K562 (cell line): ENCODE data around the gene GALNT18. TPM values are rescaled to one million over a fixed set of nuclear protein-coding genes. Genes with fewer than 3 reads are reported as not detected.

Source experiments
- ATAC-seq: fragments of 200-7000 bp; cut with Tn5 transposase; 3 replicates; pipeline ENCODE4 v1.9.1; 2020; ENCODE audit warnings: moderate library complexity
- BruUV-seq: library from RNA; stranded (reverse); fragments of 400-500 nt; replicated peaks from 2 replicates; lab custom pipeline; 2021; lab: Mats Ljungman, UMichigan
- CTCF ChIA-PET: fragments of 300-600 bp; formaldehyde crosslinking; extraction: SDS; loops from one replicate; lab custom pipeline; 2021; ENCODE audit warnings: low intra/inter-chr PET ratio; lab: Yijun Ruan, JAX
- POLR2A ChIA-PET: fragments of 300-600, 350-650 bp; sonication (Branson Sonifier 250); formaldehyde crosslinking; extraction: SDS; loops from one replicate; lab custom pipeline; 2021; ENCODE audit warnings: antibody characterized with exemption, inconsistent platforms; lab: Yijun Ruan, JAX
- DNase-seq, 4 experiments: peaks; one replicate each; pipeline versions ENCODE4 v3.0.0 to v3.0.0-alpha.2; 2011 to 2018; ENCODE audit warnings: low spot score in 3 of 4, mixed read lengths in 3 of 4; ENCODE audit errors: extremely low read depth in 1 of 4
- FAIRE-seq: peaks from 2 replicates; lab custom pipeline; 2011; peaks lifted over from hg19 to GRCh38; lab: Jason Lieb, UNC
- H2AFZ ChIP-seq: 2 replicates; pipeline ENCODE4 v1.6.0; 2011; ENCODE audit warnings: low read depth, low read length, control low read depth, inconsistent platforms
- H3K27ac ChIP-seq: fragments of 200-600 bp; 3 replicates; pipeline ENCODE4 v1.8.0; 2011; ENCODE audit warnings: low read depth, mild to moderate bottlenecking, control low read depth, inconsistent platforms, low read length, moderate library complexity, mixed read lengths; ENCODE audit errors: extremely low read depth
- H3K27me3 ChIP-seq, 2 experiments: fragments of 300-600 bp in 1 of 2; 2 replicates in 1 of 2; 3 replicates in 1 of 2; pipeline versions ENCODE4 v1.6.0 to v1.8.0; 2011; ENCODE audit warnings: inconsistent platforms in 2 of 2, low read length in 2 of 2, mild to moderate bottlenecking in 1 of 2, mixed read lengths in 1 of 2, moderate library complexity in 1 of 2; ENCODE audit not compliant: control insufficient read depth in 2 of 2, insufficient read depth in 2 of 2
- H3K36me3 ChIP-seq: fragments of 300-600 bp; 3 replicates; pipeline ENCODE4 v1.8.0; 2011; ENCODE audit warnings: mild to moderate bottlenecking, low read length, inconsistent platforms; ENCODE audit not compliant: control insufficient read depth, insufficient read depth
- H3K4me1 ChIP-seq, 2 experiments: fragments of 200-600 bp in 1 of 2; replicated peaks in 1 of 2; 2 replicates in 1 of 2; 3 replicates in 1 of 2; pipeline versions ENCODE4 v1.5.1 to v1.8.0; 2011; ENCODE audit warnings: inconsistent platforms in 2 of 2, low read length in 2 of 2, mild to moderate bottlenecking in 1 of 2, mixed read lengths in 1 of 2, moderate library complexity in 1 of 2; ENCODE audit not compliant: control insufficient read depth in 2 of 2, insufficient read depth in 2 of 2
- H3K4me2 ChIP-seq: 2 replicates; pipeline ENCODE4 v1.6.1; 2011; ENCODE audit warnings: low read length, control low read depth, inconsistent platforms, mixed read lengths; ENCODE audit not compliant: insufficient read depth
- H3K4me3 ChIP-seq: fragments of 200-600 bp; sonication (generic), shearing (Covaris generic); 2 replicates; pipeline ENCODE4 v1.5.1; 2016; ENCODE audit warnings: control low read depth, inconsistent platforms
- H3K79me2 ChIP-seq: fragments of 200-600 bp; 3 replicates; pipeline ENCODE4 v1.8.0; 2011; ENCODE audit warnings: low read length, inconsistent platforms; ENCODE audit not compliant: control insufficient read depth, insufficient read depth
- H3K9ac ChIP-seq, 2 experiments: 2 replicates each; pipeline versions ENCODE4 v1.6.0 to v1.6.1; 2011; ENCODE audit warnings: low read depth in 2 of 2, low read length in 2 of 2, control low read depth in 1 of 2, inconsistent platforms in 1 of 2, mild to moderate bottlenecking in 1 of 2, mixed read lengths in 1 of 2; ENCODE audit not compliant: insufficient read depth in 1 of 2
- H3K9me1 ChIP-seq: one replicate; pipeline ENCODE4 v1.6.0; 2011; ENCODE audit warnings: inconsistent platforms, mild to moderate bottlenecking, low read length, moderate library complexity; ENCODE audit not compliant: control insufficient read depth, insufficient read depth
- H3K9me3 ChIP-seq: replicated peaks from 2 replicates; pipeline ENCODE4 v1.5.1; 2011; ENCODE audit warnings: low read depth, low read length, inconsistent platforms; ENCODE audit not compliant: control insufficient read depth, insufficient read depth
- H4K20me1 ChIP-seq: replicated peaks from 2 replicates; pipeline ENCODE4 v1.6.1; 2011; ENCODE audit warnings: low read length, inconsistent platforms, mixed read lengths; ENCODE audit not compliant: control insufficient read depth, insufficient read depth
- CBX8 ChIP-seq: fragments of 200-600 bp; sonication (generic); IDR thresholded peaks from 2 replicates; pipeline ENCODE4 v1.6.1; 2012; ENCODE audit warnings: borderline replicate concordance, mixed run types, low read depth, mild to moderate bottlenecking, moderate library complexity, mixed read lengths, low read length, control low read depth, inconsistent platforms; ENCODE audit not compliant: poor library complexity, severe bottlenecking; ENCODE audit errors: extremely low read depth
- EZH2 ChIP-seq: IDR thresholded peaks from 2 replicates; pipeline ENCODE4 v1.6.1; 2012; ENCODE audit warnings: low read depth, mild to moderate bottlenecking, inconsistent platforms, low read length, borderline replicate concordance
- FUS ChIP-seq: fragments of 200-400 bp; formaldehyde crosslinking; optimal IDR thresholded peaks from 2 replicates; pipeline ENCODE3; 2017; ENCODE audit warnings: low read depth, low read length
- ILF3 ChIP-seq: fragments of 450-650 bp; IDR thresholded peaks from 2 replicates; pipeline ENCODE4 v1.6.1; 2018; ENCODE audit warnings: antibody characterized with exemption, mild to moderate bottlenecking, moderate library complexity, borderline replicate concordance
- NELFE ChIP-seq: IDR thresholded peaks from 2 replicates; pipeline ENCODE4 v1.6.1; 2011; ENCODE audit warnings: mild to moderate bottlenecking; ENCODE audit not compliant: insufficient read depth, insufficient read length
- TAF9B ChIP-seq: fragments of 450-650 bp; IDR thresholded peaks from 2 replicates; pipeline ENCODE4 v1.6.1; 2018; ENCODE audit warnings: mild to moderate bottlenecking; ENCODE audit not compliant: partially characterized antibody
- U2AF1 ChIP-seq: fragments of 200-400 bp; formaldehyde crosslinking; optimal IDR thresholded peaks from 2 replicates; pipeline ENCODE3; 2017; ENCODE audit warnings: mild to moderate bottlenecking, low read depth, low read length, moderate library complexity
- ZNF217 ChIP-seq: sonication (generic); formaldehyde crosslinking; IDR thresholded peaks from 2 replicates; pipeline ENCODE4 v1.8.0; 2022; ENCODE audit warnings: mild to moderate bottlenecking, missing genetic modification reagents
- ZNF239 ChIP-seq: fragments of 250-450 bp; sonication (Bioruptor Pico); IDR thresholded peaks from 2 replicates; pipeline ENCODE4 v1.4.0; 2020; ENCODE audit warnings: mild to moderate bottlenecking
- WGBS: fragments of 100-300 bp; shearing (Covaris generic); methylation state at CpG from one replicate; pipeline ENCODE4 v1.1.6; 2016; ENCODE audit warnings: low coverage, mixed read lengths; ENCODE audit not compliant: insufficient coverage; ENCODE audit errors: missing lambda C conversion rate; 5-methylcytosine and 5-hydroxymethylcytosine counted together
- in situ Hi-C: fragments of 300-500 bp; cut with MboI; formaldehyde crosslinking; loops from 4 replicates; pipeline ENCODE4 v1.15.0; 2018; ENCODE audit warnings: inconsistent platforms, mixed read lengths
- intact Hi-C: fragments of 100-400 bp; cut with micrococcal nuclease; formaldehyde crosslinking; loops from 2 replicates; pipeline ENCODE4 v1.14.2; 2022
- polyA plus RNA-seq, 8 experiments: library from polyadenylated mRNA; depleted of rRNA in 4 of 8; stranded (reverse) in 5 of 8; unstranded in 3 of 8; fragments of >200 nt; fragmentation: Nextera tagmentation in 2 of 8; fragmentation: Illumina TruSeq in 1 of 8; extraction: Ambion mirVana in 2 of 8; extraction: Trizol in 1 of 8; gene quantifications; 2 replicates each; pipeline versions ENCODE4 v1.2.1 to v1.2.3, GENCODE V29; 2011 to 2014; ENCODE audit warnings: inconsistent platforms in 1 of 8, missing spikeins in 1 of 8
- total RNA-seq, 7 experiments: library from RNA; depleted of rRNA in 6 of 7; stranded (reverse); fragments of >200 nt in 6 of 7; fragmentation: Illumina TruSeq in 2 of 7; extraction: Trizol in 2 of 7; gene quantifications; 2 replicates each; pipeline versions ENCODE4 v1.2.1 to v1.2.3, GENCODE V29; 2011 to 2021; ENCODE audit warnings: low replicate concordance in 1 of 7

Gene GALNT18
- total and polyA plus RNA-seq, 9 of the 15 experiments (the other 6 are each of a cell fraction or from before 2014, with no cell fraction given): not detected

DNA sequence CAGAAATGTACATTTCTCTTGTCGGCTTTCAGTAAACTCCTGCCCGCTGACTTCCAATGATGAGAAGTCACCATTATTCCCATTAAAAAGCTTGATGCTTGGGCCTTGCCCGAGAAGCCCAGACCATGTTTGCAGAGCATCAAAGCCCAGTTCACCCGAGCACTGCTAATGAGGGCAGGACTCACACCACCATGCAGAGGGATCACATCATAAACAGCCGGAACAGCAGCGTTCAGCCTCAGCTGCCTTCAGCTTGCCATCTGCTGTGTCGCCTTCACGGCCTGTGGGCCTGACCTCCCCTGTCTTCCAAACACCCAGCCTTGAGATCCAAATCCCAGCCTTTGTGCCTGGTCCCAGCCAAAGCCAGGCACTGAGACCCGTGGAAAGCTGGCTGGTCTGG lies 163.3 kb downstream of the GALNT18 start (continued):
- TF ChIP-seq TAF9B (no peak), CBX8 (no peak), ILF3 (no peak)

DNA sequence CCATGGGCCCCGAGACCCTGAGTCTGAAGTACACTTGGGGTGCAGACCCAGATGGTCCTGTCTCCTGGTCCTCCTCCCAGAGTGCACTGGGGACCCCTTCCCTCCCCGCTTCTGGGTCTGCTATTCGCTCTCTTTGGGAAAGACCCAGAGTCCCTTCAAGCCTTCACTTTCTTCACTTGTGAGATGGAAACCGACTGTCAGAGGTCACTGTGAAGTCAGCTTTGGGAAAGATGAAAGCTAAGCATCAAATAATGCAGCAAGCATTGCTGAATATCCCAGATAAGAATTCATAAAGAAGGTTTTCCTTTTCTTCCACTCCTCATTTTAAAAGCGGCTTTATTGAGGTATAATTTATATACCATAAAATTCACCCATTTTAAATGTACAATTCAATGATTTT lies 163.8 kb downstream of the GALNT18 start:
- TF ChIP-seq NELFE (no peak), ZNF217 (no peak), U2AF1 (no peak), FUS (no peak), EZH2 (no peak), ZNF239 (no peak)
- POLR2A ChIA-PET: interaction anchor here (0.6 to 0.7 kb wide), 3 partner anchors 9 to 671 kb away, joined by 3 to 4 read pairs (median 3); no protein-coding TSS in a partner anchor
- FAIRE-seq (no peak), ATAC-seq (no peak), DNase-seq (no peak)
- WGBS: 0% methylated on average over 4 of the region's 5 CpGs
- Histone ChIP-seq H4K20me1 (0 out of 2 replicates have a peak, but pooled peaks cover 8% of the 10 kb centered on the region), H3K4me3 (no peak overlapping the region), H3K4me2 (no peak overlapping the region), H3K36me3 (no peaks in the 10 kb centered on the region), H3K27ac (no peak overlapping the region), H3K9ac (no peak overlapping the region), H3K9me1 (no peaks in the 10 kb centered on the region), H3K27me3 (peaks cover 2 to 36% of the 10 kb centered on the region in 2 experiments; a peak in 3 of 5 replicates), H3K79me2 (no peaks in the 10 kb centered on the region), H2AFZ (no peak overlapping the region), H3K4me1 (no peaks in the 10 kb centered on the region), H3K9me3 (no peaks in the 10 kb centered on the region)
- in situ Hi-C loops: no loop called here
- intact Hi-C loops: no loop called here
- no TSS peak for BruUV-seq
- CTCF ChIA-PET: no interaction called here
